SK-N-MC (cell line): ENCODE data around the gene CAMTA1.

Source experiments
- EZH2 ChIP-seq: fragments of 200-600 bp; sonication (generic); IDR thresholded peaks from one replicate; pipeline ENCODE4 v1.6.1; 2017; ENCODE audit warnings: antibody characterized with exemption
- POLR2AphosphoS5 ChIP-seq: IDR thresholded peaks from 2 replicates; pipeline ENCODE4 v1.6.1; 2012; ENCODE audit warnings: mild to moderate bottlenecking, low read depth, low read length, borderline replicate concordance

DNA sequence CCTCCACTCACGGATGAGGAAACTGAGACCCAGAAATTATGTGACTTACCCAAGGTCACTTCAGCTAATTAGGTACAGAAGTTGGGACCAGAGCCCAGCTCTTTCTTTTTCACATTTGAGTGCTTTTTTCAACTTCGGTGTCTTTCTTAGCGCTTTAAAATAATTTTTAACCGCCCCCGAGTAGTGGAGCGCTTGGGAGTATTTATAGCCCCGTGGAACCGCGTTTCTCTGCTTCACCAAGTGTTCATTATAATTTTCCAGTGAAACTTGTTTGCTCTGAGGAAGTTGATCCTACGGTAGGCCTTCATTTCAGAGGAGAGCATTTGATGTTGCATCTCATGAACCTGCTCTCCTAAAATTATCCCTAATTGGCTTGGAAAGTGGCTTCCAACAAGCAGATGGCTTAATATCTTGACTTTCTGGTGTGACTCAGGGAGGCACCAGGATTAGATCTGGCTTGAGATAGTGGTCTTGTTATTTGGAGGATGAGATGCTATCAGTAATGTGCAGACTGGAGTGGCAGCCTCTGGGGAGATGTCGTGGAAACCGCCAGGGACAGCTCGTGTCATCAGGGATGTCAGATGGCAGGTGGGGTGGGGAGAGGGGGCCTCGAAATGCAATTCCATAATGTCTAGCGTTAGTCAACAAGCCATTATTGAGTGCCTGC is 321.3 kb downstream of the CAMTA1 start:
- TF ChIP-seq EZH2 (no peak), POLR2AphosphoS5 (no peak)
